GM18907 (cell line): ENCODE data around the gene SRP14.
"Not testable (repeated sequence)": the region's sequence is repeated elsewhere in the genome, so short reads cannot be mapped to it uniquely, and the experiment has no call there.

Source experiments
- ATAC-seq: cut with Tn5 transposase; IDR thresholded peaks from one replicate; pipeline ENCODE4 v1.9.1; 2021; ENCODE audit warnings: mild to moderate bottlenecking, moderate library complexity; ENCODE audit not compliant: unreplicated experiment

The SRP14 gene

DNA sequence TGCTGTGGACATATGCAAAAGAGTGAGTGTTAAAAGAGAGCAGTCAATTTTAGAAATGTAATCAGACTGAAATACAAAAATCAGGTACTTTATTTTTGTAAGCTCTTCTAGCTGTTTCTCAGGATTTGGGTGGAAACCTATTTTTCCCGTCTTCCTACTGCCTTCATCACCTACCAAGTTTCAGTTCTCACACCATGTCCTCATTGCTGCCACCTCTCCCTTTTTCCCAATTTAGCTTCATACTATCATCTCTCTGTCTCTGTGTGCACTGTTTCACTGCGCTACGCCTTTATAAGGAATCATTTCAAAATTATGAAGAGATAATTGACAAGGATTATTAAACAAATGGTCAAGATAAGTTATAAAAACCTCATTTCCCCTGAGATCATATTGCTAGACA, 7.7 kb downstream of the SRP14 start:
- ATAC-seq: no peak

DNA sequence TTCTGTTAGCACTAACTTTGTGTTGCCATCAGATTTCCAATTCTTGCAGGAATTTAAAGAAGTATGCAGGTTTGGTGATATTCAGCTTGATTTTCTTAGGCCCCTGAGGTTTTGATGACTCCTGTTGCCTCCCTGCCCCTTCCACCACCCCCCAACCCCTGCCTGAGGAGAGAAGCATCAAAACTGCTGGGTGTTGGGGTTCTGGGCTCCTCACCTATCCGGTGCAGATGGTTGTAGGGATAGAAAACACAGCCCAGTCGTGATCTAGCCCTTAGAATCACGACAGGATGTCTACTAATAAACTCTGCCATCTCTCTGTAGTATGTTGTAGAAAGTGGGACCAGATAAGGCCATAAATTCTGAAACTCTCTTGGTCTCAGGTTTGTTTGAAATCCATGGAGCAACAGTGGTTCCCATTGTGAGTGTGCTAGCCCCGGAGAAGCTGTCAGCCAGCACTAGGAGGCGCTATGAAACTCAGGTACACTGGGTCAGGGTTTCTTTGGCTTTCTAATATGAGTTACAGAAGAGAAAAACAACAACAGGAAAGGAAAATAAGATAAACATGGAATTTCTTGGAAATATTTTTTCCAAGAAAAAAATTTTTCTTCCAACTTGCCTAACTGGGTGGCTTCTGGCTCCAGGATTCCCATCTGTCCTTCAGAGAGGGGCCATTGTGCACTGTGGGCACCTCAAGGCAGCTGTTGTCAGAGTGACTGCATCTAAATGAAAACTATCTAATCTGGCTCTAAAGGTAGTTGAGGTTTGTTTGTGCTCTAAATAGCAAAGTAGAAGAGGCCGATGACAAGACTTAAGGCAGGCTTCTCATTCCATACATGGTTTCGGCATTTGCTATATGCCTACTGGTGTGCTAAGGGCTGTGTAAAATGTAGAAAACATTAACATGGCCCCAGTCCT, 8.7 kb downstream of the SRP14 start:
- ATAC-seq: no peak

DNA sequence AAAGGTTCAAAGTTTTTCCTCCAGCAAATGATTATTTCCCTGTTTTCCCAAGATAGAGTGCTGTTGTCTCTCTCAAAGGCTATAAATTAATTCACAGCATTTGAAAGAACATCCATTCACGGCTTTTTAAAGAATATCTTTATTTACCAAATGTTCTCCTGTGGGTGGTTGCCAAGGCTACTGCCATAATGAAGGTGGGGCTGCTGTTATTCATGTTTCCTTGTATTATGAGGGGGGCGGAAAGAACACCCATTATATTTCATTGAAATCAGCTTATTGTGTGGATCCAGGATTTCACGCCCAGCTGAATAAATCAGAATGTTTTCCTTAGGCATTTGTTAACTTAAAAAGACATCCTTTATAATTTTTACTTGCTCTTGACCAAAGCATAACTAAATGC, 10.1 kb downstream of the SRP14 start:
- ATAC-seq: no peak

DNA sequence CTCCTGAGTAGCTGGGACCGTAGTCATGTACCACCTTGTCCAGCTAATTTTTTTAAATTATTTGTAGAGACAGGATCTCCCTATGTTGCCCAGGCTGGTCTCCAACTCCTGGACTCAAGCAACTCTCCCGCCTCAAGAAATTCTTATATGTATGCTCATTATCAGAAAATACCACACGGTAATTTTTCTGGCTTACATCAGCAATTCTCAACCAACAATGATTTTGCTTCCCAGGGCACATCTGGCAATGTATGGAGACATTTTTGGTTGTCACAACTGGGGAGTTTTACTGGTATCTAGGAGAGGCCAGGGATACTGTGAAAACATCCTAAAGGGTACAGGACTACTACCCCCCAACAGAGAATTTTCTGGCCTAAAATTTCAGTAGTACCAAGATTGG, 10.8 kb downstream of the SRP14 start:
- ATAC-seq: no peak

DNA sequence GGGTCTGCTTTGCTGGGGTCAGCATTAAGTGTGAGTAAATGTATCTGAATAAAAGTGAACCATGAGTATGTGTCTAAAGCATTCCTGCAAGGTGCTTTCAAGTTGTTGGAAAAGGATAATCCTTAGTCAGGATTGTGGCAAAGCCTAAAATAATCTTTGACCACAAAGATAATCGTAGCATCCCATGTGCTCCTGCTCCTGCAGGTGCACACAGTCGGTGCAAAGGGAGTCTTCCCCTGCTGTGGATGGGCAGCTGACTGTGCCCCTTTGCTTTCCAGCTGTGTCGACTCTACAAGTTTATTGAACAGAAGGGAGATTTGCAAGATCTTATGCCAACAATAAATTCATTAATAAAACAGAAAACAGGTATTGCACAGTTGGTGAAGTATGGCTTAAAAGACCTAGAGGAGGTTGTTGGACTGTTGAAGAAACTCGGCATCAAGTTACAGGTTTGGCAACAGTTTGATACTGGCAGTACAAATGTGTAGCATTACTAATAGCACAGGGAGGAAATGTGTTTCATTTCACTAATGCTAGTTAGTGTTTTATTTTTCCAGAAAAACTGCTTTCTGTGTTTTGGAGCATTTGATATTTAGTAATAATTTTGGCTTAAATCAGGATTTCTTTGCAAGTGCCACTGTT, 22.6 kb downstream of the SRP14 start:
- ATAC-seq: no peak

DNA sequence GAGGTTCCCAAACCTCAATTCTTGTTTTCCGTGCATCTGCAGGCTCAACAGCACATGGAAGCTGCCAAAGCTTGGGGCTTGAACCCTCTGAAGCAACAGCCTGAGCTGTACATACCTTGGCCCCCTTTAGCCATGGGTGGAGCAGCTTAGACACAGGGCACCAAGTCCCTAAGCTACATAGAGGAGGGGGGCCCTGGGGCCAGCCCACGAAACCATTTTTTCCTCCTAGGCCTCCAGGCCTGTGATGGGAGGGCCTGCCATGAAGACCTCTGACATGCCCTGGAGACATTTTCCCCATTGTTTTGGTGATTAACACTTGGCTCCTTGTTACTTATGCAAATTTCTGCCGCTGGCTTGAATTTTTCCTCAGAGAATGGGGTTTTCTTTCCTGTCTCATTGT, 24.6 kb downstream of the SRP14 start:
- no peak for ATAC-seq

DNA sequence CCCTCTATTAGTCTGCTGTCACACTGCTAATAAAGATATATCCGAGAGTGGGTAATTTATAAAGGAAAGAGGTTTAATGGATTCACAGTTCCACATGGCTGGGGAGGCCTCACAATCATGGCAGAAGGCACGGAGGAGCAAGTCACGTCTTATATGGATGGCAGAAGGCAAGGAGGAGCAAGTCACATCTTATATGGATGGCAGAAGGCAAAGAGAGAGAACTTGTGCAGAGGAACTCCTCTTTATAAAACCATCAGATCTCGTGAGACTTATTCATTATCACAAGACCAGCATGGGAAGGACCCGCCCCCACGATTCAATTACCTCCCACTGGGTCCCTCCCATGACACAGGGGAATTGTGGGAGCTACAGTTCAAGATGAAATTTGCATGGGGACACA, 25.6 kb downstream of the SRP14 start:
- not testable (repeated sequence) for ATAC-seq

DNA sequence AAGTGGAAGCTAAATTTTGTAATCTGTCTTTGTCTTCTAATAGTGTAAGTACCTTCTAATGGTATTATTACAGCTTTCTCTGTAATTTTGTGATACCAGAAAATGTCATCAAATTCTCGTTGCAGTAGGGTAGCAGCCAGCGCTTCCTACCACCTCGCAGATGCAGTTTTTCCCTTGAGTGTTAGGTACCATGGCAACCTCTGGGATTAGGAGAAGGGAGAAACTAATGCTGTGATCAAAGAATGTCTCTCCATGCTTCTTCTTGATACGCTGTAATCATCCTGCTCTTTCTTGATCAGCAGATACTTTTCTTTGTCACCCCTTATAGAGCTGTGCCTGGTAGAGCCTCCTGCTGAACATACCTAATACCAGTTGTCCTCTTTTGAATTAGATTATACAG, 27.7 kb downstream of the SRP14 start:
- ATAC-seq: no peak

DNA sequence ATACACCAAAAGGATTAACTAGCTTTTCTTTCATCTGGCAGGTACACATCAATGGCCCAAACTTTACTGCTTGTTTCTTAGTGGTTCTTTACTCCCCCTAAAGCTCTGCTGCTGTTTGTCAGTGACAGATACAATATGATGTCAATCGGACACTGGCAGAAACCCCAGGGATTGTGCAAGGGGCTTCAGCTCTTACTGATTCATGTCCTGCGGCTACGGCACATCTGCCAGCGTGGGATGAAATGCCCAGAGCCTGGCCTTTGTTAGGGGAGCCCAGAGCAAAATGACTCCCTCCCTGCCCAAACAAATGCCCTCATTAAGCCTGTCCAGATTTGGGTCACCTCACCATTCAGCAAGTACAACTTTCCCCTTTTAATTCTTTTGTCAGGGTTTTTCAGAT, 28.3 kb downstream of the SRP14 start:
- ATAC-seq: no peak

DNA sequence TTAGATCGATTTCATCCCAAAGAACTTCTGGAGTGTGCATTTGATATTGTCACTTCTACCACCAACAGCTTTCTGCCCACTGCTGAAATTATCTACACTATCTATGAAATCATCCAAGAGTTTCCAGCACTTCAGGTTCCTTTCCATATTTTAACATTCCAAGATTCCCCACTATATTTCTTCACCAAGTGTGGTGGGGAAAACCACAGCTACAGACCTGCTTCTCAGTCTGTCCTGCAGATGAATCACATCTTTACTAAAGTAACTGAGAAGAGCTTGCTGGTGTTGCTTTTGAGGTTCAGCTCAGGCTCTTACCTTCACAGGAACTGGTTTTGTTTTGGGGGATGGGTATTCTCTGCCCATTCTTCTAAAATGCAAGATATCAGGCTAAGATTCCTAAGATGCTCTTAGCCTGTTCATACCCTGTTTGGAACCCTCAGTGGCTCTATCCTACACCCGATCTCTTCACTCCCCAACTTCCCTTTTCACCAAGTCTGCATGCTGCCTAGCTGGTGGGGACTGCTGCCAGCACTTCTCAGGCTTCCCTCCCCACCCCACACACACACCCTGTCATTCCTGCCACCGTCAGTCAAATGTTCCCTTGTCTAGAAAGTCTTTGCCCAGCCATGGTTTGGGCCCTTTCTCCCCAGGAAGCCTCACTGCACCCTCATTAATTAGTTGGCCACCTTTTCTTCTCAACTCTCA, 30.8 kb downstream of the SRP14 start:
- ATAC-seq: no peak

DNA sequence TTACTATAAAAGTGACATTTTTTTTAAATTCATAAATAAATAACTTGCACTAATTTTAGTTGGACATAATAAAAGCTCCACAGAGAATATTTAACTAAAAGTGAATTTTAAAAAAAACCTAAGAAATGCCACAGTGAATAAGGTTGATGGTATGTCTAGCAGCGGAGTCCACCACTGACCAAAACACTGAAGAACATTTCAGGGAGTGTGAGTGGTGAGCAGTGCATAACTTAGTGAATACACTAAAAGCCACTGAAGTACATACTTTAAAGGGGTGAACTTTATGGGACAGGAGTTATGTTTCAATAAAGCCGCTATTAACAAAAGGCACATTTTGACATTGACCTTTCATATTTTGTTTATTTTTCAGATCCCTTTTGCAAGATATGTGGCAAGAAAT, 32.3 kb downstream of the SRP14 start:
- ATAC-seq: no peak

DNA sequence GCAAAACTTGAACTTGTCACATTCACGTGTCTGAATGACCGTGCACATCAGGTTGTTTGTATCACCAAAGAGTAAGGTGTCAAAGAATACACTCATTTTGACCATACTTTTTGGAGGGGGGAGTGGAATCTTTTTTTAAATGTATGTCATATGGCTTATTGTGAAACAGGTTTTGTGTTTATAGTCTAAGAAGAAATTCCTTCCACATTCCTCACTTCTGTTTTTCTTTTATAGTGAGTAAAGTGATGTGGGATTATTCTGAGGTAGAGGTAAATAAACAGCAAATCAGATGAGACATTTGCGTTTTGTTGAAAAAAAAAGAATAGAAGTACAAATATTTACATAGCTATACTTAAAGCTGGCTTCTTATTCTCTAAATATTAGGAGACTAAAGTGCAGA, 33.0 kb downstream of the SRP14 start:
- no peak for ATAC-seq

DNA sequence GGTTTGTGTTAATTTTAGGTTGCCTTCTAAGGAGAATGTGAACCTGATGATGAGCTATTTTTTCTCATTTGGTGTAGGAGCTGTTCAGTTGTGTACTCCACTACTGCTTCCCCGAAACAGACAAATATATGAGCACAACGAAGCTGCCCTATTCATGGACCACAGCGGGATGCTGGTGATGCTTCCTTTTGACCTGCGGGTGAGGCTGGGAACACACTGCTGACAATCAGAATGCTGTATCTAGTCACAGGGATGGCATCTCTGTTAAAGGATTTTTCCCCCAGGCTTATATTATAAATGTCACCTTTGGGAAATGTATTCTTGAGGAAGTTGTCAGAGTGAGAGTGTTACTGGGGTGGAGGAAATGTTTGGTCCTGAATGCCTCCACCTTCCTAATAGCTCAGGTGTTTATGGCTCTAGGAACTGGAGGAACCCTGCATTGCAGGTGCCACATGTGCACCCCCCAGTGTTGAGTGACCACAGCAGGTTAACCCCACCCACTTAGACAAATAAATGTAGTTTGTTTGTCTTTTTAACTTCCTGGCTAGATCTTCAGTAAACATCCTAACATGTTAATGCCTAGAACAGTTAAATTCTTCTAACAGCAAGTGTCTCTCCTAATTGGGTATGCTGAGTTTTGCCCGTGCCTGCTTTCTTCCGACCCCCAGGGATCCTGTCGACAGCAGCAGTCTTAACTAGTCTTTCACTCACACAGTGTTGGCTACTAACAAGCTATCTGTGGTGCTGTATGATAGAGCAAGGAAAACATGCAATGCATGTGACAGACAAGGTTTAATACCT, 35.7 kb downstream of the SRP14 start:
- no peak for ATAC-seq

DNA sequence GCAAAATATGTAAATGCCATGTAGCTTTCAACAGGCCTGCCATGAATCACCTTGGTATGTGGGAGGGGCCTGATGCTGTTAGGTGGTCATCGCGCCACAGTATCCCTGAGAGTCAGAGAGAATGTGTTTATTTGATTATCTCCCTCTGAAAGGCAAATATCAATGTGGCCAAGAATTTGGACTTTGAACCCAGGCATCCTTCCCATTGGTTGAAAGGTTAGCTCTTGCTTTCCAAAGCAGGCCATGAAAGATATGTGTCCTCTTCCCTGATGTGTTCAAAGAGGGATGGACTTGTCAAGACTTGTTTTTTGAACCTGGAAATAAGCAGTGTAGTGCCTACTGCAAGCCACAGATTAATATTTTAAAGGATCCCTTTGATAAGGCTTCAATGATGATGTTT, 36.7 kb downstream of the SRP14 start:
- no peak for ATAC-seq

DNA sequence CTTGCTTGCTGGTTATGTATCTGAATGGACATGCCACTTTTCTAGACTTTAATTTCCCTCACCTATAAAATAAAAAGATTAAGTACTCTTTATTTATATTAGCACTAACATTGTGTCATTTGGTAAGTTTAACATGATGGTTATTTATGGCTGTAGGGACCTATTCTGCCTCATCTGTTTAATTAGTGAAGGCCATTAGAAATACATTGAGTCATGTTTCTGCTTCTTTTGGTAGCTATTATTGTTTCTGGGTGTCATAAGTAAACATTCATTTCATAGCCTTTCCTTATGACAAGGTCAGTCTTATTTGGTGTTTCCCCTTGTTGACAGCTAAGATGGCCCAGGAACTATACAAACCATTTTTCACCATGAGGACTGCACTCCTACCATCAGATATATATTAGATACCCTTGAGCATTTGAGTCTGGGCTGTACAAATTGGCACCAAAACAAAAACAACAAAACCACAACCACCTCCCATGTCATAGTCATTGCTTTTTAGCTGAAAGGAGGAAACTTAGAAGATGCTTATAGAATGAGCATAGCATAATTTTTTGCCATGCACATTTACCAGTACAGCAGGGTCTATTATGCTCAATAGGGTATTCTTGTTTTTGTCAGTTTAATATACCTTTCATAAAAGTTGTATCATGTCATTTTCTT, 39.3 kb downstream of the SRP14 start:
- ATAC-seq: no peak

DNA sequence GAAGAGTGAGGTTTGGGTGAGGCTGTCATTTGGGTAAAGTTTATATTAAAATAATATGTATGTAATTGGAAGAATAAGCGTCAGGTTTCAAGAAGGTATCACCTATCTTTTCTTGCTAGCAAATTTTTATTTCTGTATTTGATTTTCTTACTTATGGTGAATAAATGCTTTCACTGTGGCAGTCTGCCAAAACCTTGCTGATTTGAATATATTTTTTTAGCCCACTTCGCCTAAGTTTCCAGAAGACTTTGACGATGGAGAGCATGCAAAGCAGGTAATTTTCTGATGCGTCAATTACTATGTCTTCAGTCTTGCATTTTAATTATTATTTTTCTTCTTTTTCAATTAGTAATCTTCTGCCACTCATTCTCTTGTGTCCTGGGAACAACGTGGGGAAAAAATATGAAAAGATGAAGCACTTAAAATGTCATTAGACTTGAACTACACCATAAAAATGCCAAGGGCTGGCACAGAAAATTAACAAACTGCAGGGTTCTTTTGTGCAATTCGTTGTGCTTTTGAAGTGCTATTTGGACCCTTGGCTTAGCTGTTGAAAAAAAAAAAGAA, 40.4 kb downstream of the SRP14 start:
- ATAC-seq: no peak

DNA sequence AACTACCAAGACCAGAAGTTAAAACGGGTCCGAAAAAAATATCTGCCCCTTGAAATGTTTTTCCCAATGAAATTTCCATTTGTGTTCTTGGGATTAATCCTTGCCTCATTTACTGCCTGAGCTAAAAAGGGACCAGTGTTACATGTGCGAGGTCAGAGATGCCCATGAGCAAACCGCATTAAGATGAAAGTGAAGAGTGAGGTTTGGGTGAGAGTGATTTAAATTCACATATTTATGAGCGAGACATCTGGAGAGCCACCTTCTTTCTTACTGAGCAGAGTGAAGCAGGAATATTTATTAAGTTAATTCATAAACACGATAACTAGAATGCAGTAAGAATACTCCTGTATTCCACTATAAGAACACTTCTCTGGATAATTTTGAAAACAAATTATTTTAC, 41.3 kb downstream of the SRP14 start:
- ATAC-seq: no peak

DNA sequence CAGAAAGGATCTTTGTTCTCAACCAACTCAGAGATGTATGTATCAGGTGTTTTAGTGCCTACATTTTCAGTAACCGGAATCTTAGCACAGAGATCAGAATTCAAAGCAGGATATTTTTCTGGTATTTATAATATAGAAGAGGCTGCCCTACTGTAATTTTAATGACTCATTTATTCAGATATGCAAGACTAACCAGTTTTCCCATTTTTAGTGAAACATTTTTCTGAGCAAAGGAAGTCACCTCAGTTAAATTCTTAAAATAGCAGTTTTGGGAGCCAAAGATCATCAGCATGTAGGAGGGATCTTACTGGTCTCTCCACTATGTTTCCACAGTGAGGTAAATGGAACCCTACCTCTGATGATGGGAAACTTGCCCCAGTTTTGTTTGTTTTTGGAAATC, 42.0 kb downstream of the SRP14 start:
- no peak for ATAC-seq

DNA sequence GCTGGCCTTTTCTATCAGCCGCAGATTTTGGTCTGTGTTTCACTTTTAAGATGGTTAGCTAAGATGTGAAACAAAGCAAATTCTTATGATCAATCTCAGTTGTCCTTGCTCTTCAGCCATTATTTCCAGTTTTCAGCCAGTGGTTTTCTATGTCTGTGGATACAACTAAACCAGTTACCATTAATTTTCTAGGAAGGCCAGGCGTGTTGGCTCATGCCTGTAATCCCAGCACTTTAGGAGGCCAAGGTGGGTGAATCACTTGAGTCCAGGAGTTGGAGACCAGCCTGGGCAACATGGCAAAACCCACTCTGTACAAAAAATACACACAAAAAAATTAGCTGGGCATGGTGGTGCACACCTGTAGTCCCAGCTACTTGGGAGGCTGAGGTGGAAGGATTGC, 42.8 kb downstream of the SRP14 start:
- not testable (repeated sequence) for ATAC-seq

DNA sequence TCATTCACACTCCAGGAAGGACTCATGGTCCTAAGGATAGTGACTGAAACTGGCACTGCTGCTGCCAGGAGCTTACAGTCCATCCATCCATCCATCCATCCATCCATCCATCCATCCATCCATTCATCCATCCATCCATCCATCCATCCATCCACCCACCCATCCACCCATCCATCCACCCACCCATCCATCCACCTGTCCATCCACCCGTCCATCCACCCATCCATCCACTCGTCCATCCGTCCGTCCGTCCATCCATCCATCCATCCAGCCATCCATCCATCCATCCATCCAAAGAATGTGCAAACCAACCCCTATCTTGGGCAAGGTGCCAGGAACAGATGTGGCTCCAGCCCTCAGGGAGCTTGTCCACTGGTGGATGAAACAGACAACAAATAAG, 46.0 kb downstream of the SRP14 start:
- not testable (repeated sequence) for ATAC-seq
